ENCODE results near the gene PHKB.

- TF ChIP-seq CTCF (IDR thresholded peaks at IDR 0.05) (no peak), POLR2A (IDR thresholded peaks at IDR 0.05) (no peak)
Measured at GRCh38 chr16:47490471-47490870, 29.3 kb downstream of the PHKB start.

Measured in uterus (tissue), 2 donors.